ENCODE measurements around the gene LENG8.
A peak's percentile ranks its signal among the peaks of the same experiment; 100 is the strongest.

LENG8 gene
- 410 reads per million, percentile 97 among the genes with 10 or more reads in this experiment for total RNA-seq

DNA sequence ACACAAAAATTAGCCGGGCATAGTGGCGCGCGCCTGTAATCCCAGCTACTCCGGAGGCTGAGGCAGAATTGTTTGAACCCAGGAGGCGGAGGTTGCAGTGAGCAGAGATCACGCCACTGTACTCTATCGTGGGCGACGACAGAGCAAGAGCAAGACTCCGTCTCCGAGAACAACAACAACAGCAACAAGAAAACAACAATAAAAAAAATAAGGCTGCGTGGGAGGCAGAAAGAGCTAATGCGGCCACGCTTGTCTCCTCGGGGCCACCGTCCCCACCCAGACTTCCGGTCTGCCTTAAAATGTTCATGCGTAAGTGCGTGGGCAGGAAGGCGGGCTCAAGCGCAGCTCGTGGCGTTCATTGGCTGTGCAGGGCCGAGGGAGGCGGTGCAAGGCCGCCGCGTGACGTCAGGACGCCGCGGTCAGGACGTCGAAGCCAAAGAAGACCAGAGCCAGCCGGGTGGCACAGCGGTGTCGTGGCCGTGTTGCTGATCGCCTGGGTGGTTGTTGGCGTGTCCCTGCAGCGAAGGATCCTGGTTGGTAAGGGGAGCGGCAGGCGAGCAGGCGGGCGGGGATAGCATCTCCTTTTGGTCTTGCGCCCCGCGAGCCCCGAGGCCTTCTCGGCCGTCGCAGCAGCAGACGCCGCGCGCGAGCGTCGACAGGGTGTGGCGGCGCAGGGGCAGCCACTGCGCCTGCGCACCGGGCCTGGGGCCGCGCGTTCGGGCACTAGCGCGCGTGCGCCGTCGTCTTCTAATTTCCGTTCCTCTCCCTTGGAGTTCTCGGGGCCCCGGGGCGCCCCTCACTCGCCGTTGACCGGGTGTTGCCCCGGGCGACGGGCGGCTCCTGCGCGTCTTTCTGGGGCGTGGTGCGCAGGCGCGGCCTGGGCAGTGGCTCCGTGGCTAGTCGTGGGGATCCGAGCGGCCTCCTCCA, at the start of gene LENG8:
Gene LENG8, plus strand, starts transcription at position 426 of the 927 bp plus-strand sequence. CDS start 2,146 bp downstream, outside the sequence.
- DNase-seq, result peak; percentile 94

DNA sequence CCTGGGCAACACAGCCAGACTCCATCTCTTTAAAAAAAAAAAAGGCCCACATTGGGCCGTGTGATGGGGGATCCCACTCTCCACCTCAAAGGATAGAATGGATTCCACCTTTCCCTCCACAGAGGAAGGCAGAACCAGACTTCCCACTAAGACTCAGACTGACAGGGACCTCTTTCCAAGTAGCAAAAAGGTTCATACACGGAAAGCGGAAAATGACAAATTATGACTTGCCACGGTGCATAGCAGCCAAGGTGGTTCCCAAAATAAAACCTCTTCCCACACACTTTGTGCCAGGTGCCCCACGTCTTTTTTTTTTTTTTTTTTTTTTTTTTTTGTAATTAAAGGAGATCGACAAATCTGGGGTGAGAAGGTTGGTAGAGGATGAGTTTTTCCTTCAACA, 48.1 kb upstream of the LENG8 start:
- DNase-seq, result no peak

DNA sequence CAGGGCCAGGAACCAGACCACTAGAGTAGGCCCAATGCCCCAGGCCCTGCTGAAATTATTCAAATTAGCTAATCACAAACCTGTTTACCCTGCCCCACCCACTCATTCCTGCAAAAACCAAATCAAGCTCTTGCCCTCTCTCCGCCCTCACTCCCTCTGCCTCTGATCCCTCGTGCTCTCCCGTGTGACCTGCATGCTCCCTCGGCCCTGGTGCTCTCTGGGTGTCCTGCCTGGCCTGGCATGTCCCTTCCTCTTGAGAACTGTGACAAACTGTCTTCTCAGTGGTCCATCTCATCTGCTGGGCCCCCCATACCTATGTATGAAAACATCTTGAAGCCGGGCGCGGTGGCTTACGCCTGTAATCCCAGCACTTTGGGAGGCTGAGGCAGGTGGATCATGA, 45.9 kb upstream of the LENG8 start:
- DNase-seq, result no peak

DNA sequence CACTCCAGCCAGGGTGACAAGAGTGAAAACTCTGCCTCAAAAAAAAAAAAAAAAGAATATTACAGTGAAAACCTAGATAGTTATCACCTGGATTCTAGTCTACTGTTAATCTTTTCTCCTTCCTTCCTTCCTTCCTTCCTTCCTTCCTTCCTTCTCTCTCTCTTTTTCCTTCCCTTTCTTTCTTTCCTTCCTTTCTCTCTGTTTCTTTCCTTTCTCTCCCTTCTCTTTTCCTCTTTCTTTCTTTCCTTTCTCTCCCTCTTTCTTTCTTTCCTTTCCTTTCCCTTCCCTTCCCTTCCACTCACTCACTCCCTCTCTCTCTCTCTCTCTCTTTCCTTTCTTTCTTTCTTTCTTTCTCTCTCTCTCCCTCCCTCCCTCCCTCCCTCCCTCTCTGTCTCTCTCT, 43.4 kb upstream of the LENG8 start:
- DNase-seq, result no peak

DNA sequence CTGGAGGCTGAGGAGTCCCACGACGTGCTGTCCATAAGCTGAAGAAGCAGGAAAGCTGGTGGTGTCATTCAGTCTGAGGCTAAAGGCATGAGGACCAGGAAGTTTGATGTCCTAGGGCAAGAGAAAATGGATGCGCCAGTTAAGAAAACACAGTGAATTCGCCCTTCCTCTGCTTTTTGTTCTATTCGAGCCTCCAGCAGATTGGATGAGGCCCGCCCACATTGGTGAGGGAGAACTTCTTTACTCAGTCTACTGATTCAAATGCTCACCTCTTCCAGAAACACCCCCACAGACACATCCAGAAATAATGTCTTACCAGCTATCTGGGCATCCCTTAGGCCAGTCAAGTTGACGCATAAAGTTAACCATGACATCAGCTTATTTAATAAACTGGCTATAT, 41.2 kb upstream of the LENG8 start:
- no peak for DNase-seq

DNA sequence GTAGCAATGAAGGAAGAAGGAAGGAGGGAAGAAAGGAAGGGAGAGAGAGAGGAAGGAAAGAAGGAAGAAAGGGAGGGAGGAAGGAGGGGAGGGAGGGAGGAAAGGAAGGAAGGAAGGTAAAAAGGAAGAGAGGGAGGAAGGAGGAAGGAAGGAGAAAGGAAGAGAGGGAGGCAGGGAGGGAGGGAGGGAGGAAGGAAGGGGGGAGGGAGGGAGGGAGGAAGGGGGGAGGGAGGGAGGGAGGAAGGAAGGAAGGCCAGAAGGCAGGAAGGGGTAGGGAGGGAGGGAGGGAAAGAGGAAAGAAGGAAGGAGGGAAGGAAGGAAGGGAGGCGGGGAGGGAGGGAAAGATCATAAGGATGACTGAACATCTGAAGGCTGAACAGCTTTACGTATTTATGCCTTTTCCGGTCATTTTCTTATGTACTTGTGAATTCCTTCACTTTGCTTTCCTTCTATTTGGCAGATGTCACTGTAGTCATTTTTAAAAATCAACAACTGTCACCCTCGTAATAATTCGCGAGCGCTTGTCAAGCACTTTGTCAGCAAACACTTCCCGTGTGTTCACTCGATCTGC, 40.5 kb upstream of the LENG8 start:
- DNase-seq, result no peak

DNA sequence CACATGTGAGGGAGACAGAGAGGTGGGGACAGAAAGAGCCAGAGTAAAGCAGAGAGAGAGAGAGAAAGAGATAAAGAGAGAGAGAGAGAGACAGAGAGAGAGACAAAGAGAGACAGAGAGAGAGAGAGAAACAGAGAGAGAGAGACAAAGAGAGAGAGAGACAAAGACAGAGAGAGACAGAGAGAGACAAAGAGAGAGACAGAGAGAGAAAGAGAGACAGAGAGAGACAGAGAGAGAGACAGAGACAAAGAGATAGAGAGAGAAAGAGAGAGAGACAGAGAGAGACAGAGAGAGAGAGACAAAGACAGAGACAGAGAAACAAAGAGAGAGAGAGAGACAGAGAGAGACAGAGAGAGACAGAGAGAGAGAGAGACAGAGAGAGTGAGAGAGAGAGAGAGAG, 38.0 kb upstream of the LENG8 start:
- DNase-seq, result no peak

DNA sequence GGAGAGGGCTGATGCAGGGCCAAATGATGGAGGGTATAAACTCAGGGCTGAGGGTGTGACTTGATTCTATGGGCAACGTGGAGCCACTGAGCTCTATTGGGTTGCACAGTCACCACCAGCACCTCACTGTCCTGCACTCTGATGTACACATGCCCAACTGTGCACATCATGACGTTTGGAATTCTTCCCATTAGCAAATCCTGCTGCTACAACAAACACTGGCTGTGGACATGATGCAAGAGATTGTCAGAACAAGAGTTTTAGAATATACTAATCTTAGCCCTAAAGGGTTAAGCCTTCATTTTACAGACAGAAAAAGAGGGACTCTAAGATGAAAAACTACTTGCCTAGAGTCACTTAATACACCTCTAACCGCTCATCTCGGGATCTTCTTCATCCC, 36.1 kb upstream of the LENG8 start:
- no peak for DNase-seq

DNA sequence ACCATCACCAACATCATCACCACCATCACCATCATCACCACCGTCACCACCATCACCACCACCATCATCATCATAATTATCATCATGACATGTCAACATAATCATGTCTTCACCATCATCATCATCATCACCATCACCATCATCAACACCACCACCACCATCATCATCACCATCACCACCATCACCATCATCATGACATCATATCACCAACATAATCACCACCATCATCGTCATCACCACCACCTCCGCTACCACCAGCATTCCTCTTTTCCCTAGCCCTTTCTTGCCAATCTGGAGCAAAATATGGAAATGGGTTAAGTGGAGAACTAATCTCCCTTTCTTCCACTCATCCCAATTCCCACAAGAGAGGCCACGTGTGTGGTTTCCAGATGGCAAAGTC, 34.8 kb upstream of the LENG8 start:
- DNase-seq, result no peak

DNA sequence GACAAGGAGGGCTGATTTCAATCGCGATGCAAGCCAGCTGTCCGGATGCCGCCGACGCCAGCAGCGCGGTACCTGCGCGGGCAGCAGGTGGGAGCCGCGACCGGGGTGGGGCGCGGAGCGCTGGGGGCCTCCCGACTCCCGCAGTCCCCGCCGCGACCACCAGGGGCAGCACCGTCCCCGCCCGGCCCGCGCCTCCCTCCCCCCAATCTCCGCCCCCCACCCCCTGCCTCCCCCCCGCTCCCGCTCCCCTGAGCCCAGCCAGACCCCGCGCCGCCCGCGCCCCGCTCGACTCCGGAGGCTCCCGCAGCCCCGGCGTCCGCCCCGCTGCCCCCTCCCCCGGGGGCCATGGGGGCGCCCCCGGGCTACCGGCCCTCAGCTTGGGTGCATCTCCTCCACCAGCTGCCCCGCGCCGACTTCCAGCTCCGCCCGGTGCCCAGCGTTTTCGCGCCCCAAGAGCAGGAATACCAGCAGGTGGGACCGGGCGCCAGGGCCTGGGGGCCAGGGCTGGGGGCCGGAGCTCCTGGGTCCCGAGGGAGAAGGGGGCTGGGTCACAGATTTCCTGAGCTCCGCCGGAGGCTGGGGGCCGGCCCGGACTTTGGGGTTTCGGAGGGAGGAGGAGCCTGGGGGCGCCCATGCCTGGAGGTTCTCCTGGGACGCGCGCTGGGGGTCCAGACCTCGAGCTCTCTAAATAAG, 33.6 kb upstream of the LENG8 start, which contains the start of gene TTYH1:
Gene TTYH1, plus strand, starts transcription at position 257 of the 693 bp plus-strand sequence. Its CDS starts 89 bp downstream, at position 346.
- no peak for DNase-seq

DNA sequence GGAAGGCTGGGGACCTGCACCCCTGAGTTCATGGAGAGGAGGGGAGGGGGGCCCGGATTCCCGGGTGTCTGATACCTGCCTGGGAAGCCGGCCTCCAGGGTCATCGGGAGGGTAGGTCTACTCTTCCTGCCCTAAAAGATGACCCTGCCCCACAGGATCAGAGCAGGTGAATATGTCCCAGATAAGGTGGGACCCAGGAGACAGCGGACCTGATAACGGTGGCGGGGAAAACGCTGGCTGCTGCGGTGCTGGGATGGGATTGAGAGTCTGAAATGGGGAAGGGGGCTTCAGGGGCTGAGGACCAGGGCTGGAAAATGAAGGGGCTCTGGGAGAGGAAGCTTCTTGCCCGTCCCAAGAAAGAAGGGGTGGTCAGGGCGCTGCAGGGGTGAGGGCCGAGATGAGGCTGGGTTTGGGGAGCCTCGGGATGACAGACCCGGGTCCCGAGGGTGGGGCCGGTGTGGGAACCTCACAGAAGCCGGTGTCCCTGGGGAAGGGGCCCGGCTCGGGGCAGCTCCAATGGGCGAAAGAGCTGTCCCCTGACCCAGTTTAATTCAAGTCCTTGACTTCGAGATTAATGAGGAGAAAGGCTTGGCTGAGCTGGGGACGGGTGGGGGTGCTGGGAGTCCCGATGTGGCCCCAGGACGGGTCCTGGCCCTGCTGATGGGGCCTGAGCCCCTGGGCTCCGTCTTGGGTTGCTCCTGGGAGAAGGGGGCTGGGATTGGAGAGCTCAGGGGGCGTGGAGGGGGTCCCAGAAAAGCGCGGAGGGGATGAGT, 32.9 kb upstream of the LENG8 start:
- DNase-seq, result no peak

DNA sequence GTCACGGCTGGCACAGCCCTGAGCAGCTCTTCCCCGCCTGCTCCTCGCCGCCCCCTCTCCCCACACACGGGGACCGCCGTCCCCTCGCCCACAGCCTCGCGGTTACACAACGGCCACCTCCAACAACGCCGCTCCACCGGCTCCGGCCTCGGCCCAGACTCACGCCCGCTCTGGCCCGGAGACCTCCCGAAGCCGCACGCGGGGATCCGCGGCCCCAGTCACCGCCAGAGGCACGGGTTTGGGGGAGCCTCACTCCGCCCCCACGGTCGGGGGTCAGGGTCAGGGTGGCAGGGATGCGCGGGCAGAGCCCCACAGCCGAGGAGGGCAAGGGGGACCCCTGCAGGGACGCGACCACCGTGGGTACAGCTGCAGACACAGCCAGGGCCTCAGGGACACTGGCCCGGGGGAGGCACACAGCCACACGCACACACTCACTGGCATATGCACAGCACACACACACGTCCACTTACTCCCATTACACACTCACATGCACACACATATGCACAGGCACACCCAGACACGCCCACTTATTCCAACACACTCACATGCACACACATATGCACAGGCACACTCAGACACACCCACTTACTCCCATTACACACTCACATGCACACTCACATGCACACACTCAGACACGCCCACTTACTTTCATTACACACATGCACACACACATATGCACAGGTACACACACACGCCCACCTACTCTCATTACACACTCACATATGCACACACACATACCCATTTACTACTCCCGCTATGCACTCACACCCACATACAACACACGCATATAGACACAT, 32.1 kb upstream of the LENG8 start:
- no peak for DNase-seq

DNA sequence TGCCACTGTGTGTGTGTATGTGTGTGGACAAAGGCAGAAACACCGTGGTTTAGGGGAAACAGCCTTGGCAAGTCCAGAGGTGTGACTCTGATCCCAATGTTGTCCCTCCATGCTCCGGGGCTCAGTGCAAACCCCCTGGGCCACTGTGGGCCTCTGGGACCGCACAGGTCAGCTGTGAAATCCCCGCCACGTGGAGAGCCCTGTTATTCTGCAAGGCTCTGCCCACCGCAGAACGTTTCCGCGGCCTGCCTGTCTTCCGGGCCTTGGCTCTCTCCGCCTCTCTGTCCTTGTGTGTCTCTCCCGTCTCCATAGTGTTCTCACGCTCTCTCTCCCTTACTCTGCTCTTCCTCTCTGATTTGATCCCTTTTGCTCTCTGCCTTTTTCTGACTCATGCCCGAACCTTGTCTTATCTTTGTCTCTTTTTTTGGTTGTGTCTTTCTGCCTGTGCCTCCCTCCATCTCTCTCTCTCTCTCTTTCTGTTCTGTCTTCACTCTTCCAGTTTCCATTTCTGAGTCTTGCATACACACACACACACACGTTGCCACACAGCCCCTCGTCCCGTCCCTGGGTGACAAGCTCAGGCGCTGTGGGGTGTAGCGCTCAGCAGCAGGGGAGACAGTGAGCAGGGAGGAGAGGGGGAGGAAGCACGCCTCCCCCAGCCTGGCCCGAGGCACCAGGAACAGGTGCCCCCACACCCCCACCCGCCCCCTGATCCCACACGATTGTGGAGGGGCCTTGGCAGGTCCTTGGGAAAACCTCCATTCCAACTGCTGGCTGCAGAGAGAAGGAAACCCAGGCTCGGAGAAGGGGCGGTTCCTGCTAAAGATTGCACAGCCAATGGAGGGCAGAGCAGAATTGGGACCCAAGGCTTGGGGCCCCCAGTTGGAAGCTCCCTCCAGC, 30.7 kb upstream of the LENG8 start:
- no peak for DNase-seq

DNA sequence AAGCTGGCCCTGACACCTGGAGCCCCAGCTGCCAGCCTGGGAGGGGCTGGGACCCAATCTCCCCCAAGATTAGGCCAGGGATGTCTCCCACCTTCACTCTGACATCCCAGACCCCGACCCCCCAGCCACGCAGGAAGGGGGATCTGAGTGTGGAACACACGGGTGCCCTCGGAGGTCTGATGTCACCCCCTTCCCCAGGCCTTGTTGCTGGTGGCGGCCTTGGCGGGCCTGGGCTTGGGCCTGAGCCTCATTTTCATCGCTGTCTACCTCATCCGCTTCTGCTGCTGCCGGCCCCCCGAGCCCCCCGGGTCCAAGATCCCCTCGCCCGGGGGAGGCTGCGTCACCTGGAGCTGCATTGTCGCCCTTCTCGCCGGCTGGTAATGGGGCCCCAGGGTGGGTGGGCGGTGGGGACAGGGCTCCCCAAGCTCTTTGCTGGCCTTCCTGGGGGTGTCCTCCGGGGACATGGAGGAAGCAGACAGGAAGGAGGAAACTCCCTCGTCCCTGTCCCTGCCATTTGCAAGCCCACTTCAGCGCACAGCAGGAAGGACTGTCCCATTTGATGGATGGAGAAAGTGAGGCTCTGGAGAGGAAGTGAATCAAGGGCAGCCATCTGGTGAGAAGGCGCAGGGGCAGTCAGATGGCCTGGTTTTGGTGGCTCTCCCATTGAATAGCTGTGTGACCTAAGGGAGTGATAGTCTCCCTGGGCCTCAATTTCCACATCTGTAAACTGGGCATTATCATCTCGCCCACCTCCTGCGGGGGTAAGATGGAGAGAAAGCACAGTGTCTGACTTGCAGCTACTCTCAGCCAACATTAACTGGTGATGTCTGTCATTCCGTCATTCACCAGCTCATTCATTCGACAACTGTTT, 29.8 kb upstream of the LENG8 start:
- DNase-seq, result no peak

DNA sequence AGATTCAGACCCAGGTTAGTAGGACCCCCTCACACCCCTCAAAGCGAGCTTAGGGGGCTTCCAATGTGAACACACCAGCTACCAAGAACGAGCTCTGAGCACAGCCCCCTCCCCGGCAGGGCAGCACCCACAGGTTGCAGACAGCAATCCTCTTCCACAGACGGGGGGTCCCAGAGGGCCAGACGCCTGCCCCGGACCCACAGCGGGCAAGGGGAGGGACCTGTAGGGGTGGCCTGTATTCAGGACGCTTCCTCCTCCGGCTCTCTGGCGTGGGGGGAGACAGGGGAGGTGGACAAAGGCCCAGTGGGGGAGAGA, 29.0 kb upstream of the LENG8 start:
- DNase-seq, result no peak

DNA sequence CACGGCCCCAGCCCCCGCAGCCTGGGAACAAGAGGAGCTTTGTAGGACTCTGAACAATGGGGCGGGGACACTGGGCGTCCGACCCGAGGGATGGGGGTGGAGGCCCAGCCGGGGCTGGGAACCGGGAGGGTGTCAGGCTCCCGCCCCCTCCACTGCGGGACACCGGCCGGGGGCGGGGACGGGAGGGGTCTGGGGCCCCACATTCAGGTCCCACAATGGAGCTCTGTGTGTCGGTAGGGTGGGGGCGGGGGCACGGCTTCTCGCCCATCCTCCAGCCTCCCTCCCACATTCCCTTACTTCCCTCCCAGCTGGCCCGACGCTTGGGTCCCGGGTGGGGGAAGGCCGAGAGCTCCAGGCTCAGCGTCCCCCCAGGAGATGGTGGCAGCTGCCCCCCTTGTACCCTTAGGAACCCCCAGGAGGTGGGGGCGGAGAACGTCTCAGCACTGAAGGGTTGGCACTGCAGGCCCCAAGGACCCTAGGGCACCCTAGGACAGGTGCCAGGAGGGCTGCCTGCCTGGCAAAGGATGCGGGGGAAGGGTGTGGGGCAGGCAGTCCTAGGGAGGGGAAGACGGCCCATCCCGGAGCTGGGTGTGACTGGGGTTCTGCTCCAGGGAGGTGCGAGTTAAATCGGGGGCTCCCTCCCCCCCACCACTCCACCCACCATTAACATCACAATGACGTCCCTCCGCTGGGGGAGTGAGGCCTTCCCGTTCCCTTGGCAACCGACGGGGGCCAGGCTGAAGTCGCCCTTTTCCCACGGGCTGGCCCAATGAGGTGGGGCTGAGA, 28.4 kb upstream of the LENG8 start:
- DNase-seq, result no peak

DNA sequence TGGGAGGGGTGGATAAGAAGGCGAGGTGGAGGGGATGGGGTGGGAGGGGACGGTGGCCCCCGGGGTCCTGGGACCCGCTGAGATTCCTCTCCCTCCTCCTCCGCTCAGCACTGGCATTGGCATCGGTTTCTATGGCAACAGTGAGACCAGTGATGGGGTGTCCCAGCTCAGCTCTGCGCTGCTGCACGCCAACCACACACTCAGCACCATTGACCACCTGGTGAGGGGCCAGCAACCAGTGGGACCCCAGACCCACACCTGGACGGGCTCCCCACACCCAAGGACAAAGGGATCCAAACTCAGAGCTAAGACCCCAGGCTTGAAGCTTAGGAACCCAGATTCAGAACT, 27.9 kb upstream of the LENG8 start:
- DNase-seq, result no peak

DNA sequence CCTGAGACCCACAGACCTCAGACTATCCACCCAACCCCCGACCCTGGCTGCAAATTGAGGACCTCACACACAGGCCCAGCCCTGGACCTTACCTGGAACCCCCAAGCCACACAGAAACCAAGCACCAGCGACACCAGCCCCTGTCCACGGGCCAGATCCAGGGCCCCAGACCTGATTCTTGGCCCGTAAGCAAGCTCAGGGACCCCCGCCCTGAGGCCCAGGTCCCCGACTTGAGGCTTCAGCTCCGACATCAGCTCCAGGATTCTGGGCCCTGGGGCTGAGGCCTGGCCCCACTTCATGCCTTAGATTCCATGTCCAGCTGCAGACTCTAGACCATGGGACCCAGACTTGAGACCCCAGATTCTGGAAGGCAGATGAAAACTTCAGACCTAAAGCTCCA, 27.5 kb upstream of the LENG8 start:
- no peak for DNase-seq

DNA sequence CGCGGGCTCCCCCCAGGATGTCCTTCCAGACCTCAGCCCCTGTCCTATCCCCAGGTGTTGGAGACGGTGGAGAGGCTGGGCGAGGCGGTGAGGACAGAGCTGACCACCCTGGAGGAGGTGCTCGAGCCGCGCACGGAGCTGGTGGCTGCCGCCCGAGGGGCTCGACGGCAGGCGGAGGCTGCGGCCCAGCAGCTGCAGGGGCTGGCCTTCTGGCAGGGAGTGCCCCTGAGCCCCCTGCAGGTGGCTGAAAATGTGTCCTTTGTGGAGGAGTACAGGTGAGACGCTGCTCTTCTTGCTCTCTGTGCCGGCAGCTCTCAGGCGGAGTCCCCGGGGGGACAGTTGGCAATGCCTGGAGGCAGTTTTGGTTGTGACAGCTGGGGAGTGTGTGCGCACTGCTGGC, 26.9 kb upstream of the LENG8 start:
- no peak for DNase-seq
